ENCODE measurements around the gene ENPP5. TPM values are rescaled to one million over a fixed set of nuclear protein-coding genes. Genes with fewer than 3 reads are reported as not detected.

The ENPP5 gene
- total and polyA plus RNA-seq, 2 donors (not counting 1 experiment from before 2014, with no cell fraction given): 1.4 to 2.5 TPM

GRCh38 chr6:46191961-46192360 lies 21.2 kb upstream of the ENPP5 start:
- DNase-seq (ENCODE audit: low read depth in 2 of 2): peak; percentile 68 to 94

DNA sequence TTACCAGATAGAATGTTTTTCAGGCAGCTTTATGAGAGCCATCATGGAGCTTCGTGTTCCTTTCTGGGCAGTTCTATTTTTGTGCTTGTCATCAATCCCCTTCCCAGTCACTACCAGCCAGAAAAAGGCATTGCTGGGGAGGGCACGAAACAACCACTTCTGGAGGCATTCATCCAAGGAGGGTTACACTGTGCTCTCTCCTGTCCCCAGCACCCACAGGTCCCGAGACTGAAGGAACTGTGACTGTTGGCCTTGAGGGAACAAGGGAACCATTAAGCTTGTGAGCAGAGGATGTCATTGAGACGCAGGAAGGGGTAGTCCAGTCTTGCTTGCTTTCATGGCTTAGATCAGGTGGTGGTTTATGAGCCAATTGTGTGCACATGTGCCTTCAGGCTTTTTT lies 20.1 kb upstream of the ENPP5 start:
- Histone ChIP-seq H2AFZ (ENCODE audit: low read length) (no peak overlapping the region), H3K4me2 (ENCODE audit: extremely low read depth, insufficient read depth, low read length) (no peak overlapping the region), H3K27me3 (ENCODE audit: control insufficient read depth, insufficient read depth, low read length) (no peaks in the 10 kb centered on the region), H3K9ac (ENCODE audit: insufficient read depth, low read length) (no peak overlapping the region), H3K27ac (ENCODE audit: insufficient read depth, low read length) (no peak overlapping the region), H3K9me3 (ENCODE audit: control insufficient read depth, insufficient read depth, low read depth, low read length) (no peaks in the 10 kb centered on the region), H3K4me3 (replicated peaks in 1 of 4; ENCODE audit: control extremely low read depth in 1 of 4, insufficient read depth in 1 of 4, low read depth in 3 of 4, low read length in 4 of 4) (no peak overlapping the region), H3K79me2 (ENCODE audit: control insufficient read depth, insufficient read depth, low read length) (no peaks in the 10 kb centered on the region), H4K20me1 (ENCODE audit: control insufficient read depth, extremely low read depth, insufficient read depth, low read length) (no peaks in the 10 kb centered on the region), H3K36me3 (ENCODE audit: control insufficient read depth, insufficient read depth, low read length) (no peaks in the 10 kb centered on the region), H3K4me1 (ENCODE audit: control insufficient read depth, extremely low read depth, insufficient read depth, low read length) (peaks cover 4% of the 10 kb centered on the region)
- DNase-seq (ENCODE audit: low read depth in 2 of 2): no peak
- TF ChIP-seq CTCF (conservative IDR thresholded peaks at IDR 0.05 in 1 of 2, IDR thresholded peaks at IDR 0.05 in 1 of 2; ENCODE audit: low read depth in 1 of 2, low read length in 2 of 2) (no peak), EZH2 (IDR thresholded peaks at IDR 0.05; ENCODE audit: low read length, missing control alignments) (no peak)

More at GRCh38 chr6:46191961-46192360, 21.2 kb upstream of the ENPP5 start:
- H3K27me3 ChIP-seq (ENCODE audit: control insufficient read depth, insufficient read depth, low read length): no peaks in the 10 kb centered on the region
- H2AFZ ChIP-seq (ENCODE audit: low read length): no peak overlapping the region
- TF ChIP-seq EZH2 (IDR thresholded peaks at IDR 0.05; ENCODE audit: low read length, missing control alignments) (no peak), CTCF (conservative IDR thresholded peaks at IDR 0.05 in 1 of 2, IDR thresholded peaks at IDR 0.05 in 1 of 2; ENCODE audit: low read depth in 1 of 2, low read length in 2 of 2) (no peak)
- H3K4me1 ChIP-seq (ENCODE audit: control insufficient read depth, extremely low read depth, insufficient read depth, low read length): peaks cover 4% of the 10 kb centered on the region
- no peak overlapping the region for H3K27ac ChIP-seq (ENCODE audit: insufficient read depth, low read length)
- H3K36me3 ChIP-seq (ENCODE audit: control insufficient read depth, insufficient read depth, low read length): no peaks in the 10 kb centered on the region
- H4K20me1 ChIP-seq (ENCODE audit: control insufficient read depth, extremely low read depth, insufficient read depth, low read length): no peaks in the 10 kb centered on the region
- no peak overlapping the region for H3K9ac ChIP-seq (ENCODE audit: insufficient read depth, low read length)
- no peaks in the 10 kb centered on the region for H3K9me3 ChIP-seq (ENCODE audit: control insufficient read depth, insufficient read depth, low read depth, low read length)
- no peaks in the 10 kb centered on the region for H3K79me2 ChIP-seq (ENCODE audit: control insufficient read depth, insufficient read depth, low read length)
- no peak overlapping the region for H3K4me2 ChIP-seq (ENCODE audit: extremely low read depth, insufficient read depth, low read length)
- H3K4me3 ChIP-seq (replicated peaks in 1 of 4; ENCODE audit: control extremely low read depth in 1 of 4, insufficient read depth in 1 of 4, low read depth in 3 of 4, low read length in 4 of 4): no peak overlapping the region

GRCh38 chr6:46189726-46190125 lies 18.9 kb upstream of the ENPP5 start:
- no peak for DNase-seq (ENCODE audit: low read depth in 2 of 2)
- Histone ChIP-seq H2AFZ (ENCODE audit: low read length) (no peak overlapping the region), H3K4me1 (ENCODE audit: control insufficient read depth, extremely low read depth, insufficient read depth, low read length) (peaks cover 4% of the 10 kb centered on the region), H3K9ac (ENCODE audit: insufficient read depth, low read length) (no peak overlapping the region), H3K27ac (ENCODE audit: insufficient read depth, low read length) (no peak overlapping the region), H3K36me3 (ENCODE audit: control insufficient read depth, insufficient read depth, low read length) (no peaks in the 10 kb centered on the region), H3K27me3 (ENCODE audit: control insufficient read depth, insufficient read depth, low read length) (no peaks in the 10 kb centered on the region), H4K20me1 (ENCODE audit: control insufficient read depth, extremely low read depth, insufficient read depth, low read length) (no peaks in the 10 kb centered on the region), H3K9me3 (ENCODE audit: control insufficient read depth, insufficient read depth, low read depth, low read length) (no peaks in the 10 kb centered on the region), H3K4me2 (ENCODE audit: extremely low read depth, insufficient read depth, low read length) (no peak overlapping the region), H3K4me3 (replicated peaks in 1 of 4; ENCODE audit: control extremely low read depth in 1 of 4, insufficient read depth in 1 of 4, low read depth in 3 of 4, low read length in 4 of 4) (no peak overlapping the region), H3K79me2 (ENCODE audit: control insufficient read depth, insufficient read depth, low read length) (no peaks in the 10 kb centered on the region)
- TF ChIP-seq EZH2 (IDR thresholded peaks at IDR 0.05; ENCODE audit: low read length, missing control alignments) (no peak), CTCF (conservative IDR thresholded peaks at IDR 0.05 in 1 of 2, IDR thresholded peaks at IDR 0.05 in 1 of 2; ENCODE audit: low read depth in 1 of 2, low read length in 2 of 2) (no peak)

Data from fibroblast of lung (primary cell).